Effector memory CD4-positive, alpha-beta T cell (primary cell): ENCODE data around the gene UBE2E2.

Experiments
- DNase-seq, 3 donors: peaks; one replicate each; pipeline ENCODE4 v3.0.0-alpha.2; 2020
- H3K27ac ChIP-seq: 2 replicates; pipeline ENCODE4 v1.7.0; 2013; ENCODE audit warnings: mild to moderate bottlenecking, low read length, moderate library complexity; ENCODE audit not compliant: insufficient read depth, poor library complexity, severe bottlenecking
- H3K27me3 ChIP-seq: replicated peaks from 2 replicates; pipeline ENCODE4 v1.7.0; 2013; ENCODE audit warnings: mild to moderate bottlenecking, low read length; ENCODE audit not compliant: insufficient read depth, control insufficient read depth, poor library complexity, severe bottlenecking
- H3K36me3 ChIP-seq: 2 replicates; pipeline ENCODE4 v1.7.0; 2013; ENCODE audit warnings: mild to moderate bottlenecking, low read length, moderate library complexity; ENCODE audit not compliant: control insufficient read depth, insufficient read depth
- H3K4me1 ChIP-seq: 2 replicates; pipeline ENCODE4 v1.7.0; 2013; ENCODE audit warnings: low read length, mild to moderate bottlenecking; ENCODE audit not compliant: control insufficient read depth, insufficient read depth, poor library complexity, severe bottlenecking
- H3K4me3 ChIP-seq: 2 replicates; pipeline ENCODE4 v1.7.0; 2013; ENCODE audit warnings: low read length, low read depth, mild to moderate bottlenecking; ENCODE audit not compliant: insufficient read depth, poor library complexity, severe bottlenecking
- H3K9me3 ChIP-seq: 2 replicates; pipeline ENCODE4 v1.7.0; 2013; ENCODE audit warnings: mild to moderate bottlenecking, low read length, moderate library complexity; ENCODE audit not compliant: control insufficient read depth

Gene UBE2E2

GRCh38 chr3:23640471-23641146 lies 437.5 kb downstream of the UBE2E2 start:
- DNase-seq, result no peak
- H3K4me1 ChIP-seq, result no peaks in the 10 kb centered on the region
- no peaks in the 10 kb centered on the region for H3K36me3 ChIP-seq
- H3K27ac ChIP-seq, result no peak overlapping the region
- H3K4me3 ChIP-seq, result no peak overlapping the region
- no peaks in the 10 kb centered on the region for H3K9me3 ChIP-seq
- no peaks in the 10 kb centered on the region for H3K27me3 ChIP-seq
